Heart left ventricle (tissue), 16 donors: Measurements from ENCODE around the gene FCN3. TPM values are rescaled to one million over a fixed set of nuclear protein-coding genes. Genes with fewer than 3 reads are reported as not detected.

Source experiments
- ATAC-seq, 4 donors: fragments of 200-7000 bp; cut with Tn5 transposase; one replicate each; pipeline ENCODE4 v1.9.1; 2020 to 2022; ENCODE audit warnings: moderate library complexity in 4 of 4, mild to moderate bottlenecking in 3 of 4, moderate number of reproducible peaks in 1 of 4
- DNase-seq, 5 donors: peaks; one replicate each; pipeline ENCODE4 v3.0.0-alpha.2; 2020
- H3K27ac ChIP-seq, 12 donors: fragments of 200-600 bp; sonication (generic) in 4 of 12; one replicate each; pipeline versions ENCODE4 v1.5.0 to v1.8.0; 2016 to 2022; ENCODE audit warnings: mild to moderate bottlenecking in 2 of 12
- H3K27me3 ChIP-seq, 9 donors: fragments of 200-600 bp; sonication (generic) in 2 of 9; one replicate each; pipeline versions ENCODE4 v1.5.1 to v1.8.0; 2016 to 2022; ENCODE audit warnings: mild to moderate bottlenecking in 3 of 9
- H3K36me3 ChIP-seq, 9 donors: fragments of 200-600 bp; sonication (generic) in 2 of 9; one replicate each; pipeline versions ENCODE4 v1.5.0 to v1.8.0; 2018 to 2022; ENCODE audit warnings: mild to moderate bottlenecking in 2 of 9
- H3K4me1 ChIP-seq, 12 donors: fragments of 200-600 bp; sonication (generic) in 4 of 12; one replicate each; pipeline versions ENCODE4 v1.5.0 to v1.8.0; 2016 to 2022; ENCODE audit warnings: mild to moderate bottlenecking in 3 of 12
- H3K4me3 ChIP-seq, 12 donors: fragments of 200-600 bp; sonication (generic) in 4 of 12; one replicate each; pipeline versions ENCODE4 v1.5.0 to v1.8.0; 2017 to 2022; ENCODE audit warnings: mild to moderate bottlenecking in 9 of 12, moderate library complexity in 4 of 12
- H3K9me3 ChIP-seq, 12 donors: fragments of 200-600 bp; sonication (generic) in 4 of 12; one replicate each; pipeline versions ENCODE4 v1.5.0 to v1.8.0; 2016 to 2022; ENCODE audit warnings: mild to moderate bottlenecking in 1 of 12
- CTCF ChIP-seq, 12 donors: fragments of 200-600 bp; sonication (generic) in 4 of 12; IDR thresholded peaks; one replicate each; pipeline versions ENCODE4 v1.5.0 to v1.8.0; 2018 to 2022; ENCODE audit warnings: antibody characterized with exemption in 12 of 12, mild to moderate bottlenecking in 5 of 12
- POLR2A ChIP-seq, 2 donors: fragments of 450-650 bp; IDR thresholded peaks; one replicate each; pipeline ENCODE4 v1.6.1; 2017; ENCODE audit warnings: antibody characterized with exemption in 2 of 2, mild to moderate bottlenecking in 2 of 2, moderate library complexity in 2 of 2
- WGBS, 4 donors: extraction: QIAGEN DNeasy Blood & Tissue Kit in 2 of 4; methylation state at CpG; one replicate each; pipeline versions ENCODE4 v1.1.5 to v1.1.7; 2013 to 2018; 5-methylcytosine and 5-hydroxymethylcytosine counted together
- intact Hi-C, 10 donors: fragments of 100-400 bp; cut with DNase I; formaldehyde crosslinking; loops; one replicate each; pipeline versions ENCODE4 v1.11.1 to v1.14.2; 2022
- polyA plus RNA-seq, 2 donors: library from polyadenylated mRNA; stranded (reverse); fragments of 200-250 nt; gene quantifications; one replicate each; pipeline ENCODE4 v1.2.3, GENCODE V29; 2013
- total RNA-seq, 9 donors: library from RNA; depleted of rRNA in 2 of 9; stranded (reverse); fragments of >200 nt in 2 of 9; fragmentation: NEBNext Ultra II Directional in 3 of 9; extraction: Animal tissue kit (Norgen Biotek cat#: 25700) in 3 of 9; gene quantifications; one replicate each; pipeline versions ENCODE4 v1.1.0 to v1.2.4, GENCODE V29; 2016 to 2023
- donor health status: ischemic (EF 13 %, LVEDD 7.1; RV severe dilation, severe dysfunction).
- donor health status: healthy with polysubstance abuse.
- donor health status: DM: no; HTN: yes; CAD: no.
- donor health status: DM: no; HTN: no; CAD: no.
- donor health status: ischemic (EF 25% LVEDD 6.9; RV normal size, moderate dysfunction).
- donor health status: ischemic (EF 25% LVEDD 5.7; RV mildly dilated, moderate dysfunction).
- donor health status: healthy.
- donor health status: DM: yes; HTN: yes; CAD: no.
- donor health status: ischemic (EF 35%, LVEDD 5.7; RV mildly dilated, moderate dysfunction).
- donor health status: nonischemic (EF 11% LVEDD 7.7; RV severe dilation, severe dysfunction).
- donor health status: DM: yes; HTN: yes; CAD: no.
- donor health status: PGD.
- donor health status: ischemic (EF 29% LVEDD 5.4; RV normal size, mild dysfunction).
- donor health status: nonischemic (EF 23%, LVEDD 6.1; RV moderate dilation, normal function).

The FCN3 gene
- total and polyA plus RNA-seq, 11 donors: 2.4 to 141 (median 35.4) TPM

GRCh38 chr1:27366113-27366410 lies 8.6 kb downstream of the FCN3 start:
- Histone ChIP-seq H3K9me3 (no peaks in the 10 kb centered on the region), H3K4me1 (peaks cover 7 to 53% (median 37%) of the 10 kb centered on the region in 12 donors), H3K4me3 (peak overlapping the region; percentile 70 to 93 (median 81)), H3K36me3 (peaks cover 0 to 38% (median 35%) of the 10 kb centered on the region in 9 donors), H3K27ac (peak overlapping the region; percentile 96 to 100 (median 99)), H3K27me3 (no peaks in the 10 kb centered on the region)
- DNase-seq: peak; percentile 93 to 96 (median 95)
- TF ChIP-seq POLR2A (IDR thresholded peaks at IDR 0.05) (peak in 1 of 2 donors; percentile 57), CTCF (IDR thresholded peaks at IDR 0.05) (no peak)
- peak; percentile 54 to 77 (median 72) for ATAC-seq
- 0 to 1% (median 1%) methylated on average over 18 to 30 of the region's 30 CpGs for WGBS, 4 donors
- intact Hi-C loops: loop anchor here in 3 of 10 donors (1.0 to 5.0 kb wide), 4 partner anchors 21 to 44 kb away; partner anchors contain the start of gene TMEM222 (in 2 of the 3)

GRCh38 chr1:27365372-27366112 lies 9.1 kb downstream of the FCN3 start:
- peaks cover 0 to 43% (median 40%) of the 10 kb centered on the region in 9 donors for H3K36me3 ChIP-seq
- DNase-seq (peak; percentile 91 to 94 (median 92)), ATAC-seq (peak; percentile 70 to 88 (median 80))
- WGBS, 4 donors: 3 to 5% (median 3%) methylated on average over 37 to 40 of the region's 40 CpGs
- peak overlapping the region; percentile 70 to 93 (median 81) for H3K4me3 ChIP-seq
- H3K4me1 ChIP-seq: peaks cover 7 to 58% (median 37%) of the 10 kb centered on the region in 12 donors
- intact Hi-C loops: loop anchor here in 5 of 10 donors (1.0 to 5.0 kb wide), 6 partner anchors 21 to 43 kb away; partner anchors contain the start of genes TMEM222 (in 4 of the 5) and GPR3 (in 1 of the 5)
- H3K9me3 ChIP-seq: no peaks in the 10 kb centered on the region
- no peaks in the 10 kb centered on the region for H3K27me3 ChIP-seq
- peak in 1 of 2 donors; percentile 32 for TF ChIP-seq POLR2A (IDR thresholded peaks at IDR 0.05)
- no peak for TF ChIP-seq CTCF (IDR thresholded peaks at IDR 0.05)
- H3K27ac ChIP-seq: peak overlapping the region; percentile 96 to 100 (median 99)

- peak overlapping the region; percentile 70 to 93 (median 81) for H3K4me3 ChIP-seq
- no peak for TF ChIP-seq POLR2A (IDR thresholded peaks at IDR 0.05)
- TF ChIP-seq CTCF (IDR thresholded peaks at IDR 0.05): no peak
- peak overlapping the region in 11 of 12 donors; percentile 96 to 100 (median 99) for H3K27ac ChIP-seq
- 74 to 81% (median 79%) methylated on average over 10 to 11 of the region's 11 CpGs for WGBS, 4 donors
- H3K27me3 ChIP-seq: no peaks in the 10 kb centered on the region
- H3K4me1 ChIP-seq: peaks cover 7 to 60% (median 39%) of the 10 kb centered on the region in 12 donors
- peaks cover 0 to 51% (median 46%) of the 10 kb centered on the region in 9 donors for H3K36me3 ChIP-seq
- H3K9me3 ChIP-seq: no peaks in the 10 kb centered on the region
- ATAC-seq (no peak), DNase-seq (no peak)
- intact Hi-C loops: loop anchor here in 4 of 10 donors (1.0 to 5.0 kb wide), 4 partner anchors 28 to 43 kb away; partner anchors contain the start of genes TMEM222 (in 3 of the 4) and GPR3 (in 1 of the 4)
Observed at GRCh38 chr1:27364696-27365371, 9.8 kb downstream of the FCN3 start.
